ENCODE data around the gene PEAK1. TPM values are rescaled to one million over a fixed set of nuclear protein-coding genes. Genes with fewer than 3 reads are reported as not detected.

Gene PEAK1
- total and polyA plus RNA-seq, 2 donors (not counting 3 experiments of a cell fraction or from before 2014, with no cell fraction given) = 17.9 to 91.9 TPM

DNA sequence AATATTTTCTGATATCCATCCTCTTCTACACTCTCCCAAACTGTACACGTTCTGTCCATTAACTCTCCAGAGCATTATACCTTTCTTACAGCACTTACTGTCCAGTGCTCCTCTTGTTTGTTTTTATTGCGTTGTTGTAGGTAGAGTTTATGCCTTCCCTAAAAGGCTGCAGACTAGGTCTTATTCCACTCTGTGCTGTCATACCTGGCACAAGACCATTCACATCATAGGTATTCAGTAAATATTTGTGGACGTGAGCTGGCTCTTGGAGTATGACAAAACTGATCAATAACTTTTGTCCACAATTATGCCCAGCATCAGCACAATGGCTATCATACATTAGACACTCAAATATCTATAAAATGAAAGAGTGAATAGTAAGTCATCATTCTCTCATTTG, 5.2 kb upstream of the PEAK1 start:
- Histone ChIP-seq H3K4me1 (ENCODE audit: control insufficient read depth, extremely low read depth, insufficient read depth, low read length) (peaks cover 12% of the 10 kb centered on the region), H3K9me1 (replicated peaks; ENCODE audit: control insufficient read depth, extremely low read depth, insufficient read depth, low read length) (no peaks in the 10 kb centered on the region), H3K9me3 (replicated peaks; ENCODE audit: control insufficient read depth, insufficient read depth, low read length) (no peaks in the 10 kb centered on the region), H3K36me3 (ENCODE audit: control insufficient read depth in 2 of 2, extremely low read depth in 1 of 2, insufficient read depth in 2 of 2, low read length in 2 of 2) (no peaks in the 10 kb centered on the region), H3K4me3 (replicated peaks in 1 of 3; ENCODE audit: insufficient read depth in 1 of 3, low read depth in 1 of 3, low read length in 3 of 3) (no peak overlapping the region), H3K27ac (ENCODE audit: insufficient read depth, low read depth, low read length) (no peak overlapping the region), H3K4me2 (ENCODE audit: insufficient read depth, low read length) (no peak overlapping the region), H3K27me3 (ENCODE audit: control insufficient read depth in 2 of 2, insufficient read depth in 2 of 2, low read length in 2 of 2) (no peaks in the 10 kb centered on the region), H3K79me2 (ENCODE audit: control insufficient read depth, insufficient read depth, low read length) (peaks cover 58% of the 10 kb centered on the region), H3K9ac (replicated peaks; ENCODE audit: extremely low read depth, insufficient read depth, low read length) (no peak overlapping the region), H4K20me1 (replicated peaks; ENCODE audit: control insufficient read depth, extremely low read depth, insufficient read depth, low read length) (no peaks in the 10 kb centered on the region), H2AFZ (ENCODE audit: low read depth, low read length) (no peak overlapping the region)
- intact Hi-C loops (cut with micrococcal nuclease) (no loop called here), dilution Hi-C loops (cut with MboI; ENCODE audit: extremely low pct_ligation_motif_present, low sequenced_read_pairs) (no loop called here)
- CTCF ChIA-PET = interaction anchor here (1.0 to 1.3 kb wide), 3 partner anchors 10 to 118 kb away, joined by 3 to 6 read pairs (median 4); no protein-coding TSS in a partner anchor
- no TSS peak for BruUV-seq (replicated peaks)
- POLR2A ChIA-PET = no interaction called here
- FAIRE-seq = no peak
- no peak for DNase-seq (ENCODE audit: low read depth, low spot score)
- TF ChIP-seq POLR2A (IDR thresholded peaks at IDR 0.05; ENCODE audit: low read depth, low read length) (no peak), MYC (IDR thresholded peaks at IDR 0.05; ENCODE audit: low read depth, low read length) (no peak), POLR2AphosphoS5 (IDR thresholded peaks at IDR 0.05; ENCODE audit: insufficient read depth, low read depth, low read length) (no peak), FOS (IDR thresholded peaks at IDR 0.05; ENCODE audit: borderline replicate concordance, insufficient read depth, low read length) (no peak), JUN (IDR thresholded peaks at IDR 0.05; ENCODE audit: borderline replicate concordance, insufficient read depth, insufficient read length, low read depth) (no peak), EZH2 (IDR thresholded peaks at IDR 0.05; ENCODE audit: borderline replicate concordance, low read depth, low read length, severe bottlenecking) (no peak), GATA2 (IDR thresholded peaks at IDR 0.05; ENCODE audit: insufficient read depth, insufficient read length, low read depth, low read length) (no peak)
- TF ChIP-seq, protein P1, sequence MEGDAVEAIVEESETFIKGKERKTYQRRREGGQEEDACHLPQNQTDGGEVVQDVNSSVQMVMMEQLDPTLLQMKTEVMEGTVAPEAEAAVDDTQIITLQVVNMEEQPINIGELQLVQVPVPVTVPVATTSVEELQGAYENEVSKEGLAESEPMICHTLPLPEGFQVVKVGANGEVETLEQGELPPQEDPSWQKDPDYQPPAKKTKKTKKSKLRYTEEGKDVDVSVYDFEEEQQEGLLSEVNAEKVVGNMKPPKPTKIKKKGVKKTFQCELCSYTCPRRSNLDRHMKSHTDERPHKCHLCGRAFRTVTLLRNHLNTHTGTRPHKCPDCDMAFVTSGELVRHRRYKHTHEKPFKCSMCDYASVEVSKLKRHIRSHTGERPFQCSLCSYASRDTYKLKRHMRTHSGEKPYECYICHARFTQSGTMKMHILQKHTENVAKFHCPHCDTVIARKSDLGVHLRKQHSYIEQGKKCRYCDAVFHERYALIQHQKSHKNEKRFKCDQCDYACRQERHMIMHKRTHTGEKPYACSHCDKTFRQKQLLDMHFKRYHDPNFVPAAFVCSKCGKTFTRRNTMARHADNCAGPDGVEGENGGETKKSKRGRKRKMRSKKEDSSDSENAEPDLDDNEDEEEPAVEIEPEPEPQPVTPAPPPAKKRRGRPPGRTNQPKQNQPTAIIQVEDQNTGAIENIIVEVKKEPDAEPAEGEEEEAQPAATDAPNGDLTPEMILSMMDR (IDR thresholded peaks at IDR 0.05; ENCODE audit: extremely low read depth in 1 of 2, insufficient read depth in 1 of 2, low read depth in 1 of 2, low read length in 2 of 2) = no peak
- TF ChIP-seq, protein P2, sequence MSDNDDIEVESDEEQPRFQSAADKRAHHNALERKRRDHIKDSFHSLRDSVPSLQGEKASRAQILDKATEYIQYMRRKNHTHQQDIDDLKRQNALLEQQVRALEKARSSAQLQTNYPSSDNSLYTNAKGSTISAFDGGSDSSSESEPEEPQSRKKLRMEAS (IDR thresholded peaks at IDR 0.05; ENCODE audit: insufficient read depth, insufficient read length) = no peak
